SK-N-MC (cell line): ENCODE results near the gene KIF23.

Experiments
- DNase-seq: peaks from one replicate; pipeline ENCODE4 v3.0.0-alpha.2; 2011; ENCODE audit warnings: low read depth, low spot score
- H3K27ac ChIP-seq: fragments of 200-600 bp; sonication (generic); 2 replicates; pipeline ENCODE4 v1.5.1; 2016; ENCODE audit warnings: mixed run types
- H3K36me3 ChIP-seq: fragments of 200-600 bp; sonication (generic); 2 replicates; pipeline ENCODE4 v1.6.1; 2017; ENCODE audit warnings: antibody characterized with exemption, low read length, mixed read lengths; ENCODE audit not compliant: insufficient read depth
- H3K4me3 ChIP-seq: fragments of 200-600 bp; sonication (generic); 2 replicates; pipeline ENCODE4 v1.5.1; 2016
- H3K9ac ChIP-seq: fragments of 200-600 bp; sonication (generic); 2 replicates; pipeline ENCODE4 v1.8.0; 2017; ENCODE audit warnings: mixed run types, mixed read lengths; ENCODE audit not compliant: insufficient read length
- H3K9me3 ChIP-seq: fragments of 200-600 bp; sonication (generic); 2 replicates; pipeline ENCODE4 v1.6.1; 2017; ENCODE audit warnings: low read depth, mild to moderate bottlenecking, antibody characterized with exemption, low read length, moderate library complexity, mixed read lengths
- EZH2 ChIP-seq: fragments of 200-600 bp; sonication (generic); IDR thresholded peaks from one replicate; pipeline ENCODE4 v1.6.1; 2017; ENCODE audit warnings: antibody characterized with exemption
- FOXP2 ChIP-seq: optimal IDR thresholded peaks from 2 replicates; pipeline ENCODE3; 2011; ENCODE audit warnings: mild to moderate bottlenecking, moderate library complexity; ENCODE audit not compliant: insufficient read depth; ENCODE audit errors: extremely low read length, control extremely low read depth
- POLR2AphosphoS5 ChIP-seq: IDR thresholded peaks from 2 replicates; pipeline ENCODE4 v1.6.1; 2012; ENCODE audit warnings: mild to moderate bottlenecking, low read depth, low read length, borderline replicate concordance

The KIF23 gene

GRCh38 chr15:69384626-69385598, 29.2 kb upstream of the KIF23 start:
- no peaks in the 10 kb centered on the region for H3K9me3 ChIP-seq
- H3K36me3 ChIP-seq, result no peaks in the 10 kb centered on the region
- no peak for DNase-seq
- TF ChIP-seq POLR2AphosphoS5, result no peak
- no peak overlapping the region for H3K27ac ChIP-seq
- H3K9ac ChIP-seq, result no peak overlapping the region
- H3K4me3 ChIP-seq, result no peak overlapping the region

DNA sequence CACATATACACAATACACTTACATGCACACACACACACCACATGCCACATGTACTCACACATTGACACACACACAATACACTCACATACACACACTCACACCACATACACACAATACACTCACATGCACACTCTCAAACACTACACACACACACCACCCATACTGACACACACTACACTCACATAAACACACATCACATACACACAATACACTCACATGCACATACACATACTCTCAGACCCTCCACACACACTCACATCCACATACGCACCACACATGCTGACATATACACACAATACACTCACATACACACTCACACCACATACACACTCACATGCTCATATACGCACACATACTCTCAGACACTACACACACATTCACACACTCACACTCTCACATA, 28.3 kb upstream of the KIF23 start:
- TF ChIP-seq FOXP2, result no peak
- TF ChIP-seq POLR2AphosphoS5, result no peak
- no peak for TF ChIP-seq EZH2
- H3K9me3 ChIP-seq, result no peaks in the 10 kb centered on the region
- no peak overlapping the region for H3K9ac ChIP-seq
- no peak overlapping the region for H3K4me3 ChIP-seq
- no peaks in the 10 kb centered on the region for H3K36me3 ChIP-seq
- H3K27ac ChIP-seq, result no peak overlapping the region
- DNase-seq, result no peak

DNA sequence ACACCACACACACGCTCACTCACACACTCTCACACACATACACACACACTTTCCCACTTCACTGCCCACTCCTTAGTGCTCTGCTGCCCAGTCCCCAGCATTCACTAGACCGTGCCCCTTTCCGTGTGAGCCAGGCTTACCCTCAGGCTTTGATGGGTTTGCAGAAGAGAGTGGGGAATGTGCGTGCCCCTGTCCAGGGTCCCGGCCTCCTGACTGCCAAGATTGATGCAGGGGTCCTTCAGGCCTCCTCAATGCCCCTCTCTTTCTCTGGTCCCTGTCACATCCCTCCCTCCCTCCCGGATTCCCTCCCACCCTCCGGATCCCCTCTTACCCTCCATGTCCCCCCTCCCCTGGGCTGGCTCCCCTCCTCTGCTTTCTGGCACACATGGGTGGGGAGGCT, 27.9 kb upstream of the KIF23 start:
- Histone ChIP-seq H3K36me3 (no peaks in the 10 kb centered on the region), H3K9ac (no peak overlapping the region), H3K27ac (no peak overlapping the region), H3K9me3 (no peaks in the 10 kb centered on the region), H3K4me3 (no peak overlapping the region)
- no peak for DNase-seq
- TF ChIP-seq POLR2AphosphoS5, result no peak
- TF ChIP-seq EZH2, result no peak
- no peak for TF ChIP-seq FOXP2

DNA sequence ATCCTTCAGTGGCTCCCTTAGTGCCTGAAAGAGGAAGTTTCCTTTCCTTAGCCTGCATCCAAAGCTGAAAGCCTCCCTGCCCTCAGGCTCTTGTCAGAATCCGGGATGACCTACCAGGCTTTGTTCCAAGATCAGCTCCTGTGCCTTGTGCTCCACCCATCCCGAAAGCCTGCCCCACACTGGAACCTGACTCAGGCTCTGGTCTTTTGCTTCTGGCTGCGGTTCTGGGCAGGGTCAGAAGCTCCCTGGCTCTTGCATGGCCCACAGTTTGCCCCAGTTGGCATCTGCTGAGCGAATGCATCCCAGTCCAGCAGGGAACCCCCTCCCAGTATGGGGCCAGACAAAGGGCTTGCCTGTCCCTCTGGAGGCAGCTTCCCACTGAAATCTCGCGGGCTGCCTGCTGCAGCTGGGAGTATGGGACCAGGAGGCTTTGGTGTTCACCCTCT, 25.9 kb upstream of the KIF23 start:
- no peak overlapping the region for H3K4me3 ChIP-seq
- H3K9me3 ChIP-seq, result no peaks in the 10 kb centered on the region
- H3K9ac ChIP-seq, result no peak overlapping the region
- H3K27ac ChIP-seq, result no peak overlapping the region
- no peak for TF ChIP-seq EZH2
- TF ChIP-seq POLR2AphosphoS5, result no peak
- TF ChIP-seq FOXP2, result no peak
- DNase-seq, result no peak
- no peaks in the 10 kb centered on the region for H3K36me3 ChIP-seq

DNA sequence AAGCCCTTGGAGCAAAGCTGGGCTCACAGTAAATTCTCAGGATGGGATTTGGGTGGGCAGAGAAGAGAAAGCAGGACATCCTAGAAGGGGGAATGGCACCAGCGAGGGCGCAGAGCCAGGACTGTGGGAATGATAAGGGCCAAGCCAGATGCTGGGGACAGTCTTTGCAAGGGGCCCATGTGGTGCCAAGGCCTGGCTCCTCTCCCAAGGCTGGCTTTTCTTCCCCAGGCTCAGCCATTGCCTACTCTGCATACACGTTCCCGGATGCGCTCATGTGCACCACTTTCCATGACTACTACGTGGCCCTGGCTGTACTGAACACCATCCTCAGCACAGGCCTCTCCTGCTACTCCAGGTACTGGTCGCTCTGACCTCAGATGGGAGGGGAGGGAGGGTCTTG, 24.7 kb upstream of the KIF23 start:
- TF ChIP-seq FOXP2, result no peak
- TF ChIP-seq EZH2, result no peak
- TF ChIP-seq POLR2AphosphoS5, result no peak
- no peak overlapping the region for H3K27ac ChIP-seq

DNA sequence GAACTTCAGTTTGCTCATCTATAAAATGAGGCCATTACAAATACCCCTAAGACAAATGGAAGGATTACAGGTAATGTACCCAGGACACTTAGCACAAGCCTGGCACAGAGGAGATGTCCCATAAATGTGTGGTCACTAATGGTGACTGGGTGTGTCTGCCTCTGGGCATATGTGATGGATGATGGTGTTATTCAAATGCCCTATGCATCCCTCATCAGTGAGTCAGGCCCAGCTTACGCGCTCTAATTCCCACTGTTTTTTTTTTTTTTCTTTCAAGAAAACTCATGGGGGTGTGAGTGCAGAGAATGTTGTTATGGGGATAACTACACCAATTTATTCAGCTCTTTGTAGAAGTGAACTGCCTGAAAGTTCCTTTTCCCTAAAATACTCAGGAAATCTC, 23.6 kb upstream of the KIF23 start:
- no peak overlapping the region for H3K9ac ChIP-seq
- no peak overlapping the region for H3K27ac ChIP-seq
- no peak for DNase-seq

More for the DNA sequence above, 24.7 kb upstream of the KIF23 start:
- Histone ChIP-seq H3K9ac (no peak overlapping the region), H3K9me3 (no peaks in the 10 kb centered on the region), H3K36me3 (no peaks in the 10 kb centered on the region), H3K4me3 (no peak overlapping the region)
- DNase-seq, result no peak

GRCh38 chr15:69391046-69391757, 22.9 kb upstream of the KIF23 start:
- H3K4me3 ChIP-seq, result no peak overlapping the region
- H3K9ac ChIP-seq, result no peak overlapping the region
- DNase-seq, result no peak
- H3K36me3 ChIP-seq, result no peaks in the 10 kb centered on the region
- H3K27ac ChIP-seq, result no peak overlapping the region
- H3K9me3 ChIP-seq, result no peaks in the 10 kb centered on the region
- TF ChIP-seq FOXP2 (no peak), EZH2 (no peak), POLR2AphosphoS5 (no peak)

More for the DNA sequence above, 23.6 kb upstream of the KIF23 start:
- TF ChIP-seq FOXP2 (no peak), EZH2 (no peak), POLR2AphosphoS5 (no peak)
- Histone ChIP-seq H3K36me3 (no peaks in the 10 kb centered on the region), H3K4me3 (no peak overlapping the region), H3K9me3 (no peaks in the 10 kb centered on the region)

DNA sequence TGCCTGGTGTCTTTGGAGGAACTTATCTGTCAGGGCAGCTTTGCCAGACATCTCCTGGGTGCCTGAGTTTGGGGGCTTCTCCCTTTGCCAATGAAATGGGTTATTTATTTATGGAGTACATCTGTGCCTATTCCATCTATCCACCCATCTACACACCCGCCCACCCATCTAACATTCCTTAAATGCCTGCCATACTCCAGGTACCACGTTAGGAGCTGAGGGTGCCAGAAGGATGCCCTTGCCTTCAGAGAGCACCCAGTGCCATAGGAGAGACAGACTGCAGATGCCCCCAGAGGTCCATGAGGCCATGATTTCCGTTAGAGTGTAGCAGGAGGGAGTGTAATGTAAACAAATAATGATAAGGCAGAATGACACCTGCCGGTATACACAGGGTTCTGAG, 21.8 kb upstream of the KIF23 start:
- no peak for DNase-seq
- Histone ChIP-seq H3K9ac (no peak overlapping the region), H3K27ac (no peak overlapping the region), H3K4me3 (no peak overlapping the region), H3K36me3 (no peaks in the 10 kb centered on the region), H3K9me3 (no peaks in the 10 kb centered on the region)
- TF ChIP-seq EZH2, result no peak
- TF ChIP-seq FOXP2, result no peak
- TF ChIP-seq POLR2AphosphoS5, result no peak
